GM21619 (cell line): ENCODE data around the gene PIK3C2G.

Experiments
- ATAC-seq: cut with Tn5 transposase; IDR thresholded peaks from one replicate; pipeline ENCODE4 v1.9.1; 2021; ENCODE audit not compliant: unreplicated experiment

Gene PIK3C2G

DNA sequence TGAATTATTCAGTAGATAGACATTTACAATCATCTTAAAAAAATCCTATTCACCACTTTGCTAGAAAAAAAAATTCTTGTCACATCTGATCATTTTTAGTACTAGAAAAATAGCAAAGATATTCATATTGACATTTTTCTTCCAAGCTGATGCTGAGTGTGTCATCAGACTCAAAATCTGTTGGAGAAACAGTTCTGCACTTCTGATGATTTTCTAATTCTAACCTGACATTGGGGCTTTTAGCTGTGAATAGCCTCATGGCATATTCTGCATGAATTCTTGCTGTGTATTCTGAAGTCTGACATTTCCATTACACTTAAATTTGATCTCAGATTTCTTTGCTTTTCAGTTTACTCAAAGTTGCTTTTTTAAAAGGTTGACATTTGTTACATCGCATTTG lies 150.1 kb downstream of the PIK3C2G start:
- no peak for ATAC-seq

DNA sequence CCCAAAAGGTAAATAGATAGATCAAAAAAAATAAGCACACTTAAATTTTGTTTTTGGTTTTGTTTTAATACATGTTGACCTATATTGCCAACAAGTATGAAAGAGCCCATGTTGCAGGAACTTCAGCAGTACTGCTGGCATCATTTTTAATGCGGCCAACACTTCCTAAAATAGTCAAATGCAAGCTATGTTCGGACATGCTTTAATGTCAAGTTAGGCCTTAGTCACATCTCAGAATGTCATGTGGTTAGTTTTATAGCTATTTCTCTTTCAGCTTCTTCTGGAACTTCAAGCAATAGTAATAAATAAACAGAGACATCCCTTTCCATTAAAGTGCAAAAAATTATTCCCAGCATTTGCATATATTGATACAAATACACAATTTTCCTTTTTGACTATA lies 153.4 kb downstream of the PIK3C2G start:
- ATAC-seq: no peak

DNA sequence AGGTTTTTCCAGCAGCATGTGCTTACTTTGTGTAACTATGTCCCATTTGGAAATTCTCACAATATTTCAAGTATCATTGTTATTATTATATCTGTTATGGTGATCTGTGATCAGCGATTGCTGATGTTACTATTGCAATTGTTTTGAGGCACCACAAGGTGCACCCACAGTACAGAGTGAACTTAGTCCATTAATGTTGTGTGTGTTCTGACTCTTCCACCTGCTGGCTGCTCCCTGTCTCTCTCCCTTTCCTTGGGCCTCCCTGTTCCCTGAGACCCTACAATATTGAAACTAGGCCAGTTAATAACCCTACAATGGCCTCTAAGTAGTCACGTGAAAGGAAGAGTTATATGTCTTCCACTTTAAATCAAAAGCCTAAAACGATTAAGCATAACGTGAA lies 153.9 kb downstream of the PIK3C2G start:
- ATAC-seq: no peak

DNA sequence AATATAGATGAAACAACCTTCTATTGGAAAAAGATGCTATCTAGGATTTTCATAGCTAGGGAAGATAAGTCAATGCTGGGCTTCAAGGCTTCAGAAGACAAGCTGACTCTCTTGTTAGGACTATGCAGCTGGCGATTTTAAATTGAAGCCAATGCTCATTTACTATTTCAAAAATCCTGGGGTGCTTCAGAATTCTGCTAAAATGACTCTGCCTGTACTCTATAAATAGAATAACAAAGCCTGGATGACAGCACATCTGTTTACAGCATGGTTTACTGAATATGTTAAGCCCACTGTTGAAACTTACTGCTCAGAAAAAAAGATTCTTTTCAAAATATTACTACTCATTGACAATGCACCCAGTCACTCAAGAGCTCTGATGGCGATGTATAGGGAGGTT lies 155.1 kb downstream of the PIK3C2G start:
- ATAC-seq: no peak

DNA sequence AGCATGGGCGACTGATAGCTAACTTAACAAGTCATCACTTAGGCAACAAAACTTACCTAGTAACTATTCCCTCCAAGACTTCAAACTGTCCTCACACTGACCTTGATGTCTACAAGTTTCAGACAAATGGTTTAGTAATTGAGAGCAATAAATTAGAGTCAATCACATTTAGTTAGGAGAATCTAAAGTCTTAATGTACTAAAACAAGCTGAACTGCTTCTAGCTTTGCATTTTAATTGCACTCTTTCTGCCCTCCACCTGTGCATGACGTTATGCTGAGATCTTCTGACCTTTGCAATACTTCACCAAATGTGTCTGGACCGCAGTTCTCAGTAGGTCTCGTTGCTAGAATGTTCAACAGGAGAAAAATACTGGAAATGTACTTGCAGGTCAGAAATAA lies 158.0 kb downstream of the PIK3C2G start:
- no peak for ATAC-seq

DNA sequence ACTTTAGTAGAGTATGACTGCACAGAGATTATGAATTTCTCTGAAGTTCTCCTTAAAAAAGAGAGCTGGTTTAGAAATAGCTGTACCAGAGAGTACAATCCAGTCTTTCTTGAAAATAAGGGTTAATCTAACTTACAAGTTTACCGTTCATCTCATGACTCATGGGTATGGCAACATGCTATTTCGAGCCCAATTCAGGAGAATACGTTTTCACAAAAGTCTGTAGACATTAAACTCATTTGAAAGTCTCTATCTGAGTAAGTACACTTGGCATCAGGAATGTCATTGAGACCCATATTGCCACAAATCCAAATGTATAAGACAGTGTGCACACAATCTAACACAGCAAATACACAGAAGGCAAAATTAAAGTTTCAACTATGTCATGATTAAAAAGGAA lies 160.5 kb downstream of the PIK3C2G start:
- no peak for ATAC-seq

DNA sequence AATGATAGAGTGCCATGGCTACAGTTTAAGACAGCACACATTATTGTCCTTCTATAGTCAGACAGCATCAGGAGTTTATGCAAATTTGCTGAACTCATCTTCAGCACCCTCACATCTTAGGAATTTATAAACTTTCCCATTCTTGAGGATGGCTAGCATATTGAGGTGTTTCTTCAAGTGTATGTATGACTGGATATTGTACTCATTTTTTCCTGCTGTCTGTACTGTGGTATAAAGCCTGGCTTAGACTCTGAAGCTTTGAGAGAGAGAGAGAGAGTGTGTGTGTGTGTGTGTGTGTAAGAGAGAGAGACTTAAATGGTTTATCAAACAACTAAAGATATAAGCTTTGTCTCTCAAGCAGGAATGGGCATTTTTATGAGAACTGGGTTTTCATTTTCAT lies 161.6 kb downstream of the PIK3C2G start:
- no peak for ATAC-seq

DNA sequence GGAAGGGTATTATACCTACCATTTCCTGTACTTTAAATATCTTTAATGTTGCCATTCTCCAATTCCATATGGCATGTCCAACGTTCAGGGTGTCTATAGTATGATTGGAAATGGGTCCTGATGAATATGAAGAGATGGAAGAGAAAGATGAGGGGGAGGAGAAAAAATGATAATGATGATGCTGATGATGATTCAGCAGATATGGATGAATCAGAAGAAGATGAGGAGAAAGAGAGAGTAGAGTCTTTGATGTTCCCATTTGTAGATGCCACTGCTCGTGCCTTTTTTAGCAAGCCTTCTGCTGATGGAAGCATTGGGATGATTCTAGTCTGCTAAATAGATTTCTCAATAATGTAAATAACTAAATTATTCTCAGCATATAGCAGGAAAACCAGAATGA lies 163.5 kb downstream of the PIK3C2G start:
- no peak for ATAC-seq

DNA sequence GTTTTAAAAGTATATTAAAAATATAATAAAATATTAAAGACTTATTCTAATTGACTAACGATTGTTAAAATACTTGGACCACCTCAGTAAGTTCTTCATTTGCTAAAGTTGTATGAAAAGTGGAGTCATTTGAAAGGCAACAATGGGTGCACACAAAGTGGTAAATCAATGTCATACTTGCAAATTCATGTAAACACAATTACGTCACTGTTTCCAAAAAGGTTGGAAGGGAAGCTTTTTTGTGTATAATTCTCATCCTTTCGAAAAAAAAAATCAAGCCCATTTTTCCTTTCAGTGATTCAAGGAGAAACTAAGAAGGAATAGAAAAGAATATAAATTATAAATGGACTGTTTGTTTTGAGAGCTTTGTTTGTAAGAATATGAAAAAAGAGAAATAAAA lies 166.2 kb downstream of the PIK3C2G start:
- no peak for ATAC-seq

DNA sequence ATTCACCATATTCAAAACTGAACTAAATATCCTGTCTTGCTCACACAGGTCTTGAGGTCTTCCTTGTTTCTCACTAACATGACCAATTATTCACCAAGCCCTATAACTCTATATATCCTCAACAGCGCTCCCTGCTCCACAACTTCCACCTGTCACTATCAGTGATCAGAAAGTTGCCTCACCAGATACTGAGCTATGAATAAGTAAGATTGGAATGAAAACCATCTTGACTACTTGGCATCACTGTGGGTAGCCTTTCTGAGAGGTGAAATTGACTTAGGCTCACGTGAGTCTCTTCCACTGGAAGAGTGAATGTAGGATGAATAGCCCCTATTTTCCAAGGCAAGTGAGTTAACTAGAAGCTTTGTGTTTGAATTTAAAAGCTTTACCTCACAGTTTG lies 167.1 kb downstream of the PIK3C2G start:
- no peak for ATAC-seq

DNA sequence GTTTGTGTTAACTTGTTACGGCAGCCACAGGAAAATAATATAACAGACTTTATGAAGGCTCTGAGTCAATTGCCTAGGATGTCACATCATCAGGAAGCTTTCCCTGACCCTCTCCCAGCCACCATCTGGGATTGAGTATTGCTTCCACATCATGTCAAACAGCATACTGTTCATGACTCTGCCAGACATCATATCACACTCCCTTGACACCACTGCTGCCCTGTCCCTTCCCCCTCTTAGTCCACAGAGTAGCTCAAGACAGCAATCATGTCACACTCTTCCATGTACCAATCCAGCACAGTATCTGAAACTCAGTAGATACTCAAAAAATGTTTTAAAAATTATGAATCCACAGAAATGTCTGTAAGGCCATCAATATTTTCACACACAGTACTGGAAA lies 168.0 kb downstream of the PIK3C2G start:
- no peak for ATAC-seq

DNA sequence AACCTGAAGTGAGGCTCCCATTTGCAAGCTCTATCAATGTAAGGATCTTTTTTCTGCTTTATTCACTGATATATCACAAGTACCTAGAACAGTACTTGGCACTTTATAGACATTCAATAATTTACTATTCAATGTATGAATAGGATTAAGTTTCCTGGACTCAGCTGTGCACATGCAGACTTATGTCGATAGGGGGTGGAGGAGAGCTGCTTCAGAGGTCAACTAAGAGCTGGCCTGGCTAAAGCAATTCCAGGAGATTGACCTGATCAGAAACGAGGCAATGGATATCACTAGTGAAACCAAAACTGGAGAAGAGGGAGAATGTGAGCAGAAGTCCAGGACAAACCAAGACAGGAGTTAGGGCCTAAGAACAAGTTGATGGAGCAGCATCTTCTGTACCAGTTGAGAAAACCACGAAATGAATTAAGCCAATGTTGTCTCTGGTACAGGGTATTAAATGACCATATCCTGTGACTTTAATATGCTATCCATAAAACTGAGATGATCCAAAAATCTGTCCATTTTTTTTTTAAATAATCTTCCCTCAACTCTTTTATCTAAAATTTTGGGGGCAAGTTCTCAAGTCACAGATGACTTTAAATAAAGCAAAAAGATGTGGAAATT lies 169.2 kb downstream of the PIK3C2G start:
- no peak for ATAC-seq

DNA sequence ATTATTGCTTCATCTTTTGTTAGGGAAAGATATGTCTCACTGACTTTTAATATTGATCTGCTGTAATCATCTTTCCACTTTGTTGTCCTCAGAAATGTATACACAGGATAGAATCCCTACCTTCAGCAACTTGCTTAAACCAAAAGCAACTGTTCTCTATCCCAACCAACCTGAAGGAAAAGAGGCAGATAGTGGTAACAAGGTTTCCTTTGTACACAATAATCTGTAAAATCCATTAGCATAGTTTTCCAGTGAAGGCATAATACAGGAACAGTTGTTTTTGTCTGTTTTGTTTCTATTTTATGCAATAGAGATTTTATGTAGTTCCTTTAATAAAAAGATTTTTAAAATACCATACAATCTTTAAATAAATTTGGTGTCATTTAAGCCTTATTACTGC lies 170.5 kb downstream of the PIK3C2G start:
- no peak for ATAC-seq

DNA sequence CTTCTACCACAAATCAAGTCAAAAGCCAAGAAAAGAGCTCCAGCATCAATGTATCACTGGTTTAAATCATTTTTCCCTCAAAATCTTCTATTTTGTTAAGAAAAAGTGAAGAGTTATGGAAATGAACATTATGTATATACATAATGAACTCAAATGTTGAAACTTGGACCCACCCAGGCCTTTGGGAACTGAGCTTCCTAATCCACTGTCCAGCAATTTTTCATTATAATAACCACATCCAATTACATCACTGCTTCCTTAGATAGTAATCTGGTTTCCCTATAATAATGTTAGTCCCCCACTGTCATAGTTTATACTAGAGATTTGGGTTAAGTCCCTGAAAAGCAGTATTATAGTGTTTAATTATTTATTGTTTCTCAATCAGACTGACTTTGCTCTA lies 170.9 kb downstream of the PIK3C2G start:
- no peak for ATAC-seq

DNA sequence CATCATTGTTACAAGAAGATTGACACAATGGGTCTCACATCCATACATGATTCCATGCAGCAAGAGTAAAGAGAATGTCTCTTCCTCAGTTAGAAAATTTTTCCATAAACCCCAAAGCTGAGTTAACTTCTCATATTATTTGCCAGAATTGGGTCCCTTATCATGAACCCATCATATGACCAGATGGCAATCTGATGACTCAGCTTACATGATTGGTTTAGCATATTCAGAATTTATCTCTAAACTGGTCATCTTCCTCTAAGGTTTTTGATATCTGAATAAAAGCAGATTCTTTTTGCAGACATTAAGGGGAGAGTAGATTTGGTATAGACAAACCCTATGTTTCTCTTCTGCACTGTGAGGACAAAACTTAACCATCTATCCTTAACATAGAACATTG lies 174.9 kb downstream of the PIK3C2G start:
- ATAC-seq: no peak

DNA sequence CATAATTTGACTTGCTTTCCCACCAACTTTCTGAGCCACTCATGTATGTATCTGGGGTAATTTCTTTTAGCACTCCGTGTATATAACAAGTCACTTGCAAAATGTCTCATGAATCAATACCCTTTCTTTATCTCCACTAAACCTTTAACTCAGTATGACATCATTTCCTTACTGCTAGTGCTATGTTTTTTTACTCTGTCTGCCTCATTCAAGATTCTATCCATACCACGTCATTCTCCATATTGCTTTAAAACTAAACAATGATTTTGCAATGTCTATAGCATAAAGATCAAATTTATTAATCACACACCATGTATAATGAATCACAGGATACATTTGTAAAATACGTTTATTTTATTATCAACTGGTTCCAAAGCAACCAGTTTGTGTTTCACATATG lies 178.2 kb downstream of the PIK3C2G start:
- no peak for ATAC-seq

DNA sequence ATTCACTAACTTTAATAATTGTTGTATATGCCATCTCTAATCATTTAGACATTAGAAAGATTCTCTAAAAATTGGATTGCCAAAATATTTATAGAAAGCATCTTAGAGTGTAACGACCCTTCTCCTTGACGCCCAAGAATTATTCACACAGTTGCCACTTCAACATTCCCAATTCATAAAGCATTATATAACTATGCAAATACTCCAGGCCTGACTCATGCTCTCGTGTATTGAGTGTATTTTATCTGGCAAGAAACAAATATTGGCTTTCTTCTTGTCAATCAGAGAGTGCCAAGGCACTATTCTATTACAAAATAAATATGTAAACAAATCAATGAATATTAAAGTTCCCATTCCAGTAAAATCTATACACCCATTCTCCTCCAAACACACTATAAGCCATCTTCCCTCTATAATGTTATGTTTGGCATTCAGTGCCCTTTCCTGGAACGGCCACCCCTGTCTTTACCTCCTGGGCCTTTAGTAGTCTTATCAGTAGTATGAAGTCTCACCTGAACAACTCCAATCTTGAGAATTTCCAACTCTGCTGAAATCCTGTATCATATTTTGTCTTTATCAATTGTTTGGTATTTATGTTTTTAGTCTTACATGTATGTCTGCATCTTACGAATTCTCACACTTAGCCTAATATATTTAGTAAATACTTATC lies 182.6 kb downstream of the PIK3C2G start:
- no peak for ATAC-seq

DNA sequence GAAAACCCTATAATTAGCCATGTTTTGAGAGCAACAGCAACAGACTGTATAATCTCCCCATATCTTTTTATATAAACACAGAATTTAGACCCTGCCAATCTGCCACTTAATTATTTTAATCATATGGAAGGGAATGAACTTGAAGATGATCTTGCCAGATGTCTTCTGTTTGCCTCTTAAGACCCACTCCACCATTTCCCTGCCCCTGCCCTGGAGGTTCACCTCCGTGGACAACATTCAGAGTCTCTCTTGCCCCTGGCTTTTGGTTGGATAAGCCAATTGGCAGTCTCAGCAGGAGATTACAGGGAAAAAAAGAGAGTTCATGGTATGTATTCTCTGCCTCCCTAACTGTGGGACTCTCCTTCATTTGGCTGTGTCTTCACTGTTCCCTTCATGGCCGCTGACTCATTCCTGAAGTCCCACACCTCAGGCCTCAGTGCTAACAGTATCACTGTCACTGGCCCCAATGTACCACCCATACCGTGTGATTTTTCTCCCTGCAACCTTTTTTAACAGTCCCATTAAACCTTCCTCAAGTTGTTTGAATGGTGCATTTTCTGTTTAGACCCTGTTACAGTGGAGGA lies 184.8 kb downstream of the PIK3C2G start:
- ATAC-seq: no peak

DNA sequence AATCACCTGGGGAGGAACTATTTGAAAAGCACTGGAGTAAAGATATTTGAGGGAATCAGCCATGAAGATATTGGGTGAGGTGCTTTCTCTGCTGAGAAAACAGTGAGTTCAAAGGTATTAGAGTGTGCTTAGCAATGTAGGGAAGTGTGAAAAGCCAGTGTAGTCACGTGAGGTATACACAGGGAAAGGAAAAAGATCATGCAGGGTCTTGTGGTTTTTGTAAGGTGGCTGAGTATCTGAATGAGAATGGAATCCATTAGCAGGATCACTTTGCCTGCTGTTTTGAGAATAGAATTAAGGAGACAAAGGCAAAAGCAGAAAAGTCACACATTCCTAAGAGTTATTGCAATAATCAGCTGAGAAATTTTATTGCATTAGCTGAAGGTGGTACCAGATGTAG lies 193.0 kb downstream of the PIK3C2G start:
- ATAC-seq: no peak

DNA sequence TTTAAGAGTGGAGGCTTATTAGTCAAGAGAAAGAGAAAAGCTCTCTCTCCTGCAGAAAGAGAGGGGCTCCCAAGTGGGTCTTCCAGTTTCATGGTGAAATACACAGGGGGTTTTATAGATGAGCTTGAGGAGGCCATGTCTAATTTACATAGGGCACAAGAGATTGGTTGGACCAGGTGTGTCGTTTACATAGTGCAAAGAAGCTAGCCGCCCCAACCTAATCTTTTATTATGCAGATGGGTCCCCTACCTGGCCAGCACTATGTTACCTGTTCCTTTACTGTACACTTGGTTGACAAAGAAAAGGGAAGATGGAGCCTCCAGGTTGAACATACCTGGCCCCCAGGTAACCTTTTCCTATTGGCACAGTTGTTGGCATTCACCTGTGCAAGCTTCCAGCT lies 195.0 kb downstream of the PIK3C2G start:
- no peak for ATAC-seq

DNA sequence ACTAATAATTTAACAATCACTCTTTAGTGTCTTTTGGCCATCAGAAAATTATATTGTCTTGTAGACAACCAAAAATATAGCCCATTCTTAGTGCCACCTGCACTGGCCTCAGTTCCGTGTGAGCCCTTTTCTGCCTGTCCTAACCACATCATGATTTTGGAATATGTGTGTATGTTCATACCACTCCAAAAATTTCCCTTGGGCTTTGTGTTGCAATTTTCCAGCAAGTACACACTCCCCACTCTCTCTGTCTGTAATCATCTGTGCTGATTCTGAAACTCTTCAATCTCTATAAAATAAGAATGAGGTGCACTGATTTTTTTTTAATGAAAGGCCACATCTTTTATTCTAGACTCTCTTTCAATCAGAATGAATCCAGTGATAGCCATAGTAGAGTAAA lies 196.0 kb downstream of the PIK3C2G start:
- no peak for ATAC-seq

DNA sequence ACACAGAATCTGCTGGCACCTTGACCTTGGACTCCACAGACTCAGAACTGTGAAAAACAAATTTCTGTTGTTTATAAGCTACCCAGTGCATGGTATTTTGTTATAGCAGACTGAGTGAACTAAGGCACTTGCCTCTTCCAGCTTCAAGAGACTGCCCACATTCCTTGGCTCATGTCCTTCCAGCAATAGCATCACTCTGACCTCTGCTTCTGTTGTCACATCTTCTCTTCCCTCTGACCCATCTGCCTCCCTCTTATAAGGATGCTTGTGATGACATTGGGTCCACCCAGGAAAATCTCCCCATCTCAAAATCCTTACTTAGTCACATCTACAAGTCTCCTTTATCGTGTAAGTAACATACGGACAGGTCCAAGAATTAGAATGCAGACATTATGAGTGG lies 200.4 kb downstream of the PIK3C2G start:
- ATAC-seq: no peak

DNA sequence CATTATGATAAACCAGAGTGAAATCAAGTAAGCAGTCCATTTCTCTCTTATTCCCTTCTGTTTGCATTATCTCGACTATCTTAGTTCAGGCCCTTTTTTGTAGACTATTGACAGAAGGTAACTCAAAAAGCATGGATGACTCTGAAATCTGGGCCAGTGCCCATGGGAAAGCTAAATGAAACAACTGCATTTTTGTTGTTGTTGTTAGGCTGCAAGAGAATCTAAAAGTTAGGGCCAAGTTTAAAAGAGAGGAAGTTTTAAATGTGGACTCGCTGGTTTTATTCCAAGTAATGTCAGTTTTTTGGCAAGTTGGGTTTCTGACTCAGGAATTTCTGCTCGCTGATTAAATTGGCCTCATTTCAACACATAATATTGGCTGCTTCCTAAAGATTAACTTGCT lies 201.1 kb downstream of the PIK3C2G start:
- ATAC-seq: no peak
